GM12873 (cell line): Measurements from ENCODE around the gene ADGRG6.

Source experiments
- TF ChIP-seq, protein P1 (sequence below): IDR thresholded peaks from 2 replicates; pipeline ENCODE4 v1.5.1; 2012; ENCODE audit warnings: low read depth, mild to moderate bottlenecking, moderate library complexity, low read length, control low read depth; ENCODE audit not compliant: insufficient read depth; ENCODE audit errors: missing control alignments

The ADGRG6 gene

DNA sequence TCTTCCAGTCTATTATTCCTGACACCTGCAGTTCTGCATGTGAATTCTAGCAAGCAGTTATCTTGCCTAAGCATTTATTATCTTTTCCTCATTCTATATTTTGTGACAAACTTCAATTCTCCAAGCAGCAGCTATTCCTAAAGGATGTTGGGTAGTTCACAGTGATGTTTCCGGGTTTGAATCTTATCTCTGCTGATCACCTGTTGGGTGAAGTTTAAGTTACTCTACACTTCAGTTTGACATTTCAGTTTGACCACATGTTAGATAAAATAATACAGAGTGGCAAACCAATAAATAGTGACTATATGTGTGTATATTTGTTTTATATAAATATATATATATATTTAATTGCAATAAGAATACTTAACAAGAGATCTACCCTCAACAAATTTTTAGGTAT, 168.6 kb downstream of the ADGRG6 start:
- TF ChIP-seq, protein P1, sequence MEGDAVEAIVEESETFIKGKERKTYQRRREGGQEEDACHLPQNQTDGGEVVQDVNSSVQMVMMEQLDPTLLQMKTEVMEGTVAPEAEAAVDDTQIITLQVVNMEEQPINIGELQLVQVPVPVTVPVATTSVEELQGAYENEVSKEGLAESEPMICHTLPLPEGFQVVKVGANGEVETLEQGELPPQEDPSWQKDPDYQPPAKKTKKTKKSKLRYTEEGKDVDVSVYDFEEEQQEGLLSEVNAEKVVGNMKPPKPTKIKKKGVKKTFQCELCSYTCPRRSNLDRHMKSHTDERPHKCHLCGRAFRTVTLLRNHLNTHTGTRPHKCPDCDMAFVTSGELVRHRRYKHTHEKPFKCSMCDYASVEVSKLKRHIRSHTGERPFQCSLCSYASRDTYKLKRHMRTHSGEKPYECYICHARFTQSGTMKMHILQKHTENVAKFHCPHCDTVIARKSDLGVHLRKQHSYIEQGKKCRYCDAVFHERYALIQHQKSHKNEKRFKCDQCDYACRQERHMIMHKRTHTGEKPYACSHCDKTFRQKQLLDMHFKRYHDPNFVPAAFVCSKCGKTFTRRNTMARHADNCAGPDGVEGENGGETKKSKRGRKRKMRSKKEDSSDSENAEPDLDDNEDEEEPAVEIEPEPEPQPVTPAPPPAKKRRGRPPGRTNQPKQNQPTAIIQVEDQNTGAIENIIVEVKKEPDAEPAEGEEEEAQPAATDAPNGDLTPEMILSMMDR: no peak

DNA sequence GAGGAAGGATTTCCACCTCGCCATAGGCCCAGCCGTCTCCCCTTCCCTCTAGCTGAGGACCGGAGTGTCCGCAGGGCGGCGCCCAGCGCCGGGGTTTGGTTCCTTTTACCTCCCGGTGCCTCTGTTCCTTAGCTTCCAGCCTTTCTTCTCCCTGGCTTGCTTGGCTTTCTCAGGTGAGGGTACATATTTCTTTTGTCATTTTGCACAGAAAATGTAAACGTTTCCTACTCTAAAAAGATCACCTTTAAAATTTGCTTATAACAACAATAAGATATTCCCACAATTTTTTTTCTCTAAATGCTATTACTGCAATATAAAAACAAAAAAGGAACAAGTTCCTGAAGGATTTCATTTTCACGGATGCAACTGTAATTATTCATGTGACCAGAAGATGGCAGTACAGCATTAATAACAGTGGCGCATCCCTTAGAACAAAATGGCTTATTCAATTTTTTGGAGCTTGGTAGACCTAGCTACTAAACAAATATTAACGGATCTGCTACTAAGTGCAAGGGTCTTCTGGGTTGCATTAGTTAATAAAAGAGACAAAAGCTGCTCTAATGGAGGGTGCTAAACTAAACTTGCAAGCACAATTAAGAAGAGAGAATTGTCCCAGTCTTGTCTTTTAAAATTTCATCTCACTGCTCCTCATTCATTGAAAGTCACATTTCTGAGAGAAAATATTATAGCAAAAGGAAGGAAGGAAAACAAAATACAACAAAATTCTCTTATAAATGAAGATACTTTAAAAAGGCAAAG, 172.9 kb downstream of the ADGRG6 start:
- TF ChIP-seq, protein P1: peak; percentile 54

DNA sequence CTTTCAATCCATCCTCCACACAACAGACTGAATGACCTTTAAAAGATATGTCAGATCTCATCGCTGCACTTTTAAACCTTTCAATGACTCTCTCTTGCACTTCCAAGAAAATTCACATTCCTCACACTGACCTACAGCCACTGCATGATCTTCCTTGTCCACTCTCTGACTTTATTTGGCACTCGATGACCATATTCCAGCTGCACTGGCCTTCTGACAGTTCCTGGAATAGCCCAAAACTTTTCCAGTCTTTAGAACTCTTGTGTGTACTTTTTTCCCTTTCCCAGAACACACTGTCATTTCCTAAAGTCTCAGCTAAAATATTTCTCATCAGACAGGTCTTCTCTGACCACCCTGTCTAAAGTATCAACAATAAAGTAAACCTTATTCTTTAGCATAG, 174.6 kb downstream of the ADGRG6 start:
- TF ChIP-seq, protein P1: no peak

DNA sequence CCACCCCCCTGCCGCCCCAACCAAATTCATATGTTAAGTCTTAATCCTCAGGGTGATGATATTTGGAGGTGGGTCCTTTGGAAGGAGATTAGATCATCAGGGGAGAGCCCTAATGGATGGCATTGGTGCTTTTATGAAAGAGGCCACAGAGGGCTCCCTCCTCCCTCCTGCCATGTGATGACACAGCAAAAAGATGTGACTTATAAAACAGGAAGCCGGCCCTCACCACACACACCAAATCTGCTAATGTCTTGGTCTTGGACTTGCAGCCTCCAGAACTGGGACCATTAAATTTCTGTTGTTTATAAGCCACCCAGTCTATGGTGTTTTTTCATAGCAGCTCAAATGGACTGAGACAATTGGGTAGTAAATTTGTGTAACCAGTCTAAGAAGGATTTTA, 176.3 kb downstream of the ADGRG6 start:
- TF ChIP-seq, protein P1: no peak

DNA sequence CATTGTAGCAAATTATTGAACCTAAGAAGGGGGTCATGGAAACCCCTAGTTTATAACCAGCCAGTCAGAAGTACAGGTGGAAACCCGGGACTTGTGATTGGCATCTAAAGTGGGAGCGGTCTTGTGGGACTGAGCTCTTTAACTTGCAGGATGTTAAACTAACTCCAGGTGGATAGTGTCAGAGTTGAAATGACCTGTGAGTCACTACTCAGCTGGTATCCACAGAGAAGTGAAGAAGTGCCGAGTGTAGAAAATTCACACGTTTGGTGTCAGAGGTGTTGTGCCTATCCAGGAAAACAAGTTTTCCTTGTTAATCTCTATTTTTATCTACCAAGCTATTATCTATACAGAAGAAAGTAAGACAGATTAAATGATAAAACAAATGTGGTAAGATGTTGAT, 179.7 kb downstream of the ADGRG6 start:
- TF ChIP-seq, protein P1: no peak

DNA sequence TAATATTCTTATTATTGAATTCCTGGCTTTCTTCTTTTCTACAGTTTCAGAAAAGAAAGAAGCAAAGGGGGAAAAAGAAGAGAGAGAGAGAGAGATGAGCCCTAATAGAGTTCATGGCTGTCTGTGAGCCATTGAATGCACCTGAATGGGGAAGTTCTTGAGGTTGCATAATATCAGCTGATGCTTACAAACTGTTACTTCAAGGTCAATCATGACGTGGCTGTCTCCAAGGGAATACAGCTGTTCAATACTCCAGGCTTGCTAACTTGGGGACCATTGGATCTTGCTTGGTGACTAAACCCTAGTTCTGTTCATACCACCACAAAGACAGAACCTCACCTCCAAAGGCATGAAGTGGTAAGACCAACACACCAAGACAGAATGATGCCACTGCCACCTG, 180.4 kb downstream of the ADGRG6 start:
- TF ChIP-seq, protein P1: no peak

DNA sequence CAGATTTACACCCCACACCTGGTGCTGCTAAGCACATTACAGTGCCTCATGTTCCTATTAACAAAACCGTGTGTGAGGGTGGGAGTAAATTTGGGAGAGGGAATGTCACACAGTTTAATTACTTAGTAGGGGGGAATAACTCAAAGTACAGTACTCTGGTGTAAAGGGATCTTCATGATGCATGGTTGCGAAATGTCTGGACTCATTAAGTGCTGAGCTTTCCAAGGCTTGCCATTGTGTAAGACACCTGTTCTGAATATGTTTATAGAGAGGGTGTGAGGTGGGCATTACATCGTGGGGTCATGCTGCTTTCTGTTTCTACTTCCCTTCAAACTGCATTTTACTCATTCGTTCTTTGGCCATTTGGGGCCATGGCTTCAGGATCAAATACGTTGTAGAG, 181.2 kb downstream of the ADGRG6 start:
- TF ChIP-seq, protein P1: no peak

DNA sequence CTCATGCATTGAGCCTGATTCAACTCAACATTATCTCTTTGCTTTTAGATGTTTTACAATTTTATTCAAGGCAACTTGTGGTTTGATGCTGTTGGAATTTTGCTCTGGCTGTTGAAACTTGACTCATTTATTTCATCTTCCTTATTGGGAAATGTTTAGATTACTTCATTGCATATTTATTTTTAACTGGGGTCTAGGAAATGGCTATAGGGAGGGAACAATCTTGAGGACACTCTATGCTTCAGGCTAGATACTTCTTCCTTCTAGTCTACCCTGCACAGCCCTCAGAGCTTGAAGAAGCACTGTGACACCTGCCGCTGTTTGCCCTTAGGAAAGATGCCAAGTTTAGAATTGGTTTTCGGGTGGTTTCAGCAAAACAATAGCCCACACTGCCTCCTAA, 183.4 kb downstream of the ADGRG6 start:
- TF ChIP-seq, protein P1: no peak
